Spleen (tissue), 11 donors: ENCODE data around the gene ZNF816. TPM values are rescaled to one million over a fixed set of nuclear protein-coding genes. Genes with fewer than 3 reads are reported as not detected.
"Not testable (repeated sequence)": the region's sequence is repeated elsewhere in the genome, so short reads cannot be mapped to it uniquely, and the experiment has no call there.

Source experiments
- DNase-seq: peaks from one replicate; pipeline ENCODE4 v3.0.0-alpha.2; 2020
- H3K27ac ChIP-seq, 8 donors: fragments of 200-600 bp; sonication (generic) in 7 of 8; 1 replicate in 4 of 8; 2 replicates in 4 of 8; pipeline versions ENCODE4 v1.5.0 to v1.8.0; 2016 to 2021; ENCODE audit warnings: inconsistent platforms in 4 of 8, mild to moderate bottlenecking in 4 of 8, moderate library complexity in 1 of 8
- H3K27me3 ChIP-seq, 7 donors: fragments of 200-600 bp; sonication (generic) in 6 of 7; replicated peaks in 1 of 7; 1 replicate in 4 of 7; 2 replicates in 3 of 7; pipeline versions ENCODE4 v1.5.0 to v1.8.0; 2016 to 2021; ENCODE audit warnings: inconsistent platforms in 3 of 7, mild to moderate bottlenecking in 1 of 7
- H3K36me3 ChIP-seq, 6 donors: fragments of 200-600 bp; sonication (generic) in 5 of 6; 1 replicate in 4 of 6; 2 replicates in 2 of 6; pipeline versions ENCODE4 v1.5.0 to v1.8.0; 2016 to 2021; ENCODE audit warnings: inconsistent platforms in 2 of 6
- H3K4me1 ChIP-seq, 6 donors: fragments of 200-600 bp; sonication (generic) in 5 of 6; 1 replicate in 3 of 6; 2 replicates in 3 of 6; pipeline versions ENCODE4 v1.5.0 to v1.8.0; 2016 to 2021; ENCODE audit warnings: inconsistent platforms in 3 of 6
- H3K4me3 ChIP-seq, 8 donors: fragments of 200-600 bp; sonication (generic) in 7 of 8; 1 replicate in 4 of 8; 2 replicates in 4 of 8; pipeline versions ENCODE4 v1.5.0 to v1.8.0; 2016 to 2021; ENCODE audit warnings: inconsistent platforms in 4 of 8, mild to moderate bottlenecking in 4 of 8, moderate library complexity in 2 of 8
- H3K9me3 ChIP-seq, 8 donors: fragments of 200-600 bp; sonication (generic) in 7 of 8; 1 replicate in 4 of 8; 2 replicates in 4 of 8; pipeline versions ENCODE4 v1.5.0 to v1.8.0; 2016 to 2021; ENCODE audit warnings: inconsistent platforms in 4 of 8
- POLR2A ChIP-seq, 3 donors: fragments of 450-650 bp; IDR thresholded peaks; one replicate each; pipeline ENCODE4 v1.5.1; 2017; ENCODE audit warnings: antibody characterized with exemption in 3 of 3, mild to moderate bottlenecking in 1 of 3
- POLR2AphosphoS5 ChIP-seq, 3 donors: sonication (generic); formaldehyde crosslinking; IDR thresholded peaks; one replicate each; pipeline ENCODE4 v1.5.1; 2017; ENCODE audit warnings: antibody characterized with exemption in 3 of 3
- WGBS, 5 donors: extraction: QIAGEN DNeasy Blood & Tissue Kit in 3 of 5; methylation state at CpG; one replicate each; pipeline versions ENCODE4 v1.1.5 to v1.1.7; 2013 to 2018; 5-methylcytosine and 5-hydroxymethylcytosine counted together
- intact Hi-C: fragments of 100-400 bp; cut with DNase I; formaldehyde crosslinking; loops from one replicate; pipeline ENCODE4 v1.15.0; 2023; ENCODE audit warnings: low total_unique reads
- polyA plus RNA-seq, 3 donors: library from polyadenylated mRNA; stranded (reverse); fragments of 200-250 nt; gene quantifications; one replicate each; pipeline ENCODE4 v1.2.1, GENCODE V29; 2013
- total RNA-seq, 7 donors: library from RNA; depleted of rRNA in 3 of 7; stranded (reverse); fragments of >200 nt in 3 of 7; fragmentation: NEBNext Ultra II Directional in 4 of 7; extraction: Animal tissue kit (Norgen Biotek cat#: 25700) in 4 of 7; gene quantifications; one replicate each; pipeline versions ENCODE4 v1.1.0 to v1.2.1, GENCODE V29; 2016 to 2021
- TF ChIP-seq, protein P1 (sequence below), 11 experiments: fragments of 200-600 bp in 7 of 11; fragments of 450-650 bp in 4 of 11; sonication (generic) in 4 of 11; IDR thresholded peaks in 8 of 11; conservative IDR thresholded peaks in 3 of 11; 1 replicate in 7 of 11; 2 replicates in 4 of 11; pipeline versions ENCODE4 v1.4.0 to v1.8.0; 2016 to 2021; ENCODE audit warnings: antibody characterized with exemption in 11 of 11, inconsistent platforms in 4 of 11, mild to moderate bottlenecking in 1 of 11
- donor health status: healthy with polysubstance abuse.
- donor health status: DM: no; HTN: no; CAD: no; lungs with moderate emphysema.
- donor health status: DM: no; HTN: no; CAD: no.
- donor health status: Bipolar disorder and iron deficiency.
- donor health status: healthy.
- donor health status: DM: no; HTN: no; CAD: no.
- donor health status: DM: yes; HTN: yes; CAD: no.

Gene ZNF816
- total and polyA plus RNA-seq, 10 donors, result 4.1 to 16.1 (median 9.8) TPM

DNA sequence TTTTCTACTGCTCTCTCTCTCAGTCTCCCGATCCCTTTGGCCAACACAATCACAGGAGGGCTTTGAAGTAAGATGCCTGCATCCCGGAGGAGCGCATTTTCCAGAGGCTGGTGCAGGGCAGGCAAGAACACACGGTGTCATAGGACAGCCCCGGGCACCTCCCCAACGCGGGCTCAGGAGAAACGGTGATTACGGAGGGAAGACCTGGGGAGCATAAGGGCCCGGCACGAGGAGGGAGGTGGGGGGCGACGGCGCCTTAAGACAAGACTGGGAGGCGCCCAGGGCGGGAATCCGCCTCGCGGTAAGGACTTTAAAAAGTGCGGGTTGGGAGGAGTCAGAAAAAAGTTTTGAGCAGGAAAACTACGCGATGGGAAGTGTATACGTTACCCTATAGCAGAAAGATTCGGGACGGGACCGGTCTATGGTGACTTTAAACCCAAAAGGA, 20.7 kb downstream of the ZNF816 start:
- intact Hi-C loops, result no loop called here
- Histone ChIP-seq H3K9me3 (peaks cover 0 to 42% (median 20%) of the 10 kb centered on the region in 8 donors), H3K27me3 (no peaks in the 10 kb centered on the region), H3K36me3 (peaks cover 0 to 10% (median 0%) of the 10 kb centered on the region in 6 donors), H3K27ac (peak overlapping the region; percentile 72 to 89 (median 84)), H3K4me1 (peaks cover 0 to 46% (median 28%) of the 10 kb centered on the region in 6 donors), H3K4me3 (peak overlapping the region; percentile 56 to 84 (median 71))
- WGBS, 5 donors, result 0 to 1% (median 0%) methylated on average over 25 to 26 of the region's 26 CpGs
- no peak for TF ChIP-seq POLR2AphosphoS5 (IDR thresholded peaks at IDR 0.05)
- no peak for TF ChIP-seq POLR2A (IDR thresholded peaks at IDR 0.05)
- TF ChIP-seq, protein P1, sequence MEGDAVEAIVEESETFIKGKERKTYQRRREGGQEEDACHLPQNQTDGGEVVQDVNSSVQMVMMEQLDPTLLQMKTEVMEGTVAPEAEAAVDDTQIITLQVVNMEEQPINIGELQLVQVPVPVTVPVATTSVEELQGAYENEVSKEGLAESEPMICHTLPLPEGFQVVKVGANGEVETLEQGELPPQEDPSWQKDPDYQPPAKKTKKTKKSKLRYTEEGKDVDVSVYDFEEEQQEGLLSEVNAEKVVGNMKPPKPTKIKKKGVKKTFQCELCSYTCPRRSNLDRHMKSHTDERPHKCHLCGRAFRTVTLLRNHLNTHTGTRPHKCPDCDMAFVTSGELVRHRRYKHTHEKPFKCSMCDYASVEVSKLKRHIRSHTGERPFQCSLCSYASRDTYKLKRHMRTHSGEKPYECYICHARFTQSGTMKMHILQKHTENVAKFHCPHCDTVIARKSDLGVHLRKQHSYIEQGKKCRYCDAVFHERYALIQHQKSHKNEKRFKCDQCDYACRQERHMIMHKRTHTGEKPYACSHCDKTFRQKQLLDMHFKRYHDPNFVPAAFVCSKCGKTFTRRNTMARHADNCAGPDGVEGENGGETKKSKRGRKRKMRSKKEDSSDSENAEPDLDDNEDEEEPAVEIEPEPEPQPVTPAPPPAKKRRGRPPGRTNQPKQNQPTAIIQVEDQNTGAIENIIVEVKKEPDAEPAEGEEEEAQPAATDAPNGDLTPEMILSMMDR (IDR thresholded peaks at IDR 0.05 in 8 of 11, conservative IDR thresholded peaks at IDR 0.05 in 3 of 11), result no peak
- peak; percentile 85 for DNase-seq

DNA sequence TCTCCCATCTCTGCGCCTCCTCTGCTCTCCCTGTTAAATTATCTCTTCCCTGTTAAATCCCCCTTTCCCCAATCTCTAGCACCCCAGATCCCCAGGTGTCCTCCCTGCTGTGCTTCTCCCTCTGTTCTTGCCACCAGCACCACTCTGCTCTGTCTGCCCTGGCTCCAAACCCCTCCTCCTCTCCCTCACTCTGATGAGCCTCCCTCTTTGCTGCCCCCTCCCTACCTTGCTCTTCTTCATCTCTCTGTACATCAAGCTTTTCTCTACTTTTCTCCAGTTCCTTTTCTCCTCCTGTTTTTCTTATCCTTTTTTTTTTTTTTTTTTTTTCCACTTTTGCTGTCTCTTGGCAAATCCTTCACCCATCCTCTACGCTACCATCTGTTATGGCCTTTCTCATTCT, 21.2 kb downstream of the ZNF816 start:
- Histone ChIP-seq H3K27ac (peak overlapping the region in 4 of 8 donors; percentile 83 to 89 (median 86)), H3K9me3 (peaks cover 0 to 41% (median 15%) of the 10 kb centered on the region in 8 donors), H3K4me3 (peak overlapping the region; percentile 56 to 84 (median 71)), H3K4me1 (peaks cover 0 to 46% (median 28%) of the 10 kb centered on the region in 6 donors), H3K36me3 (peaks cover 0 to 14% (median 0%) of the 10 kb centered on the region in 6 donors)
- WGBS, 5 donors, result 51 to 63% (median 58%) methylated on average over 2 of the region's 2 CpGs
- DNase-seq, H3K27me3 ChIP-seq, intact Hi-C loops: not testable (repeated sequence)

DNA sequence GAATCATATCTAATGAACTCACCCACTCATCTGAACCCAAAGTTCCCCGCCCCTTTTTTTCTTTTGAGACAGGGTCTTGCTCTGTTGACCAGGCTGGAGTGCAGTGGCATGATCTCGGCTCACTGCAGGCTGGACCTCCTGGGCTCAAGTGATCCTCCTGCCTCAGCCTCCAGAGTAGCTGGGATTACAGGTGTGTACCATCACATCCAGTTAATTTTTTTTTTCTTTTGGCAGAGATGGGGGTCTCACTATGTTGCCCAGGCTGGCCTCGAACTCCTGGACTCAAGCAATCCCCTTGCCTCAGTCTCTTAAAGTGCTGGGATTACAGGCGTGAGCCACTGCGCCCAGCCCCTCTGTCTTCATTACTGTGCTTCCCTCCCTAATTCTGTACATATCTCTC, 21.8 kb downstream of the ZNF816 start:
- H3K27ac ChIP-seq, H3K27me3 ChIP-seq, DNase-seq, H3K4me3 ChIP-seq, intact Hi-C loops: not testable (repeated sequence)
- peaks cover 0 to 21% (median 0%) of the 10 kb centered on the region in 6 donors for H3K36me3 ChIP-seq
- 88 to 94% (median 91%) methylated on average over 5 of the region's 5 CpGs for WGBS, 5 donors
- H3K9me3 ChIP-seq, result peaks cover 0 to 41% (median 9%) of the 10 kb centered on the region in 8 donors
- peaks cover 0 to 46% (median 26%) of the 10 kb centered on the region in 6 donors for H3K4me1 ChIP-seq

DNA sequence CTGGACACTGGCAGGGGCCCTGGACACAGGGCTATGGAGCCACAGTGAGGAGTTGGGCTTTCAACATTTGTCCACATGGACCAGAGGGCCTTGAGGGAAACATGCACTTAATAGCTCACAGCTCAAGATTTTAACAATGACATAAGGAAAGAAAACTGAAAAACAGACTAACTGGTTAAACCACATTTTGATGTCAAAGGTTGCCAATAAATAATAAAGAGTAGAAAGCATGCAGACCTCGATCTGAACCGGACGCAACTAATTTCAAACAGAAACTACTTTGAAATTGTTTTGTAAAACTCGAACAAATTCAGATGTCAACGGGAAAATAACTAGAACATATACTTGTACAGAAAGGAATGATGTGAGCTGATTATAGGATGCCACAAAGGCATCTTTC, 23.9 kb downstream of the ZNF816 start:
- Histone ChIP-seq H3K4me1 (peaks cover 0 to 46% (median 23%) of the 10 kb centered on the region in 6 donors), H3K27ac (peak overlapping the region in 2 of 8 donors; percentile 8 to 9), H3K27me3 (no peaks in the 10 kb centered on the region), H3K4me3 (no peak overlapping the region), H3K36me3 (peaks cover 0 to 39% (median 0%) of the 10 kb centered on the region in 6 donors), H3K9me3 (peaks cover 0 to 42% (median 10%) of the 10 kb centered on the region in 8 donors)
- intact Hi-C loops, result no loop called here
- 23 to 50% (median 41%) methylated on average over 5 of the region's 5 CpGs for WGBS, 5 donors
- DNase-seq, result no peak
- no peak for TF ChIP-seq POLR2AphosphoS5 (IDR thresholded peaks at IDR 0.05)
- TF ChIP-seq, protein P1 (IDR thresholded peaks at IDR 0.05 in 8 of 11, conservative IDR thresholded peaks at IDR 0.05 in 3 of 11), result no peak
- no peak for TF ChIP-seq POLR2A (IDR thresholded peaks at IDR 0.05)

DNA sequence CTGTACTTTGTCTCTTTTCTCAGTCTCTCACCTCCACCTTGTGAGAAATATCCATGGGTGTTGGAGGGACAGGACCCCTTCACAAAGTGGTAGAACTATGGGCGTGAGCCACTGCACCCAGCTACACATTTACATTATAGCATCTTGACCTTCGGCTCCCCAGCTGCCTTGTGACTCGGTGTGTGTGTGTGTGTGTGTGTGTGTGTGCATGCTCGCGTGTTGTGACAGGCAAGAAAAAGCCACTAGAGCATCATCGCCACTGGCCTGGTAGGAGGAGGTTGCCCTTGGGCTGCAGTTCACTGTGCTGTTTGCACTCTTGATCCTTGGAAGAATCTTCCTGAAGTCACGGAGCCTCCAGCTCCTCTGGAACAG, 25.7 kb downstream of the ZNF816 start:
- no peak for DNase-seq
- H3K36me3 ChIP-seq, result peaks cover 0 to 48% (median 0%) of the 10 kb centered on the region in 6 donors
- H3K9me3 ChIP-seq, result peaks cover 0 to 58% (median 16%) of the 10 kb centered on the region in 8 donors
- H3K4me1 ChIP-seq, result peaks cover 0 to 34% (median 17%) of the 10 kb centered on the region in 6 donors
- no peak overlapping the region for H3K27ac ChIP-seq
- H3K4me3 ChIP-seq, result no peak overlapping the region
- intact Hi-C loops, result no loop called here
- no peaks in the 10 kb centered on the region for H3K27me3 ChIP-seq
- TF ChIP-seq POLR2A (IDR thresholded peaks at IDR 0.05), result no peak
- WGBS, 5 donors, result 79 to 88% (median 84%) methylated on average over 7 of the region's 7 CpGs
